Measurements from ENCODE around the gene COL4A3. TPM values are rescaled to one million over a fixed set of nuclear protein-coding genes. Genes with fewer than 3 reads are reported as not detected.

Gene COL4A3
- total RNA-seq, 1 donor from 2014 or later, result not detected

DNA sequence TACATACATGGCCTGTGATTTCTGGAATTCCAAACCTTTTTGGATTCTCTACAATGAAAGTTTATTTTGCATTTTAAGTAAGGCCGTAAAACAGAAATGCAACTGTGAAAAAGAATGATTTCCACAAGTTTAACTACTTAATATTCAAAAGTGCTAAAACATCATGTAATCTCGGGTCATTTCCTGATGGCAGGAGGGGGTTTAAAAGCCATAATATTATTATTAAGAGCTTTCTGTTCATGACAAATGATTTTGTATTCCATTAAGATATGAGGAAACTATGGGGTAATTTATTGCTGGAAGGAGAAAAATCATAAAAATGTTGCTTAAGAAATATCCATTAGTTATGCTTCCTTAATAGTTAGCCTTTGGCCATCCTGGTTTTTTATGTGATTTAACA, 65.7 kb downstream of the COL4A3 start:
- H3K4me1 Mint-ChIP-seq (ENCODE audit: low read depth, unreplicated experiment), result no peaks in the 10 kb centered on the region
- H3K27ac Mint-ChIP-seq (ENCODE audit: unreplicated experiment), result no peak overlapping the region
- Histone ChIP-seq H3K9me3 (ENCODE audit: insufficient read depth, low read depth, low read length) (no peaks in the 10 kb centered on the region), H2AFZ (ENCODE audit: low read depth, low read length) (no peak overlapping the region), H3K36me3 (ENCODE audit: insufficient read depth, low read length) (no peaks in the 10 kb centered on the region), H3K4me3 (ENCODE audit: insufficient read depth, low read depth, low read length) (no peak overlapping the region), H3K9ac (ENCODE audit: low read length) (no peak overlapping the region), H3K4me1 (ENCODE audit: insufficient read depth, low read length) (no peaks in the 10 kb centered on the region), H3K79me2 (ENCODE audit: insufficient read depth, low read length) (no peaks in the 10 kb centered on the region), H3K27me3 (ENCODE audit: insufficient read depth, low read length) (no peaks in the 10 kb centered on the region), H3K27ac (ENCODE audit: low read depth, low read length) (no peak overlapping the region), H4K20me1 (ENCODE audit: insufficient read depth, low read length) (no peaks in the 10 kb centered on the region), H3K4me2 (ENCODE audit: low read length) (no peak overlapping the region)
- no peaks in the 10 kb centered on the region for H3K9me3 Mint-ChIP-seq (ENCODE audit: unreplicated experiment)
- H3K36me3 Mint-ChIP-seq (ENCODE audit: low read depth, unreplicated experiment), result no peaks in the 10 kb centered on the region
- no peak overlapping the region for H3K4me3 Mint-ChIP-seq (ENCODE audit: unreplicated experiment)
- FAIRE-seq (no peak), DNase-seq (ENCODE audit: low read depth) (no peak)
- H3K27me3 Mint-ChIP-seq (ENCODE audit: low read depth, unreplicated experiment), result no peaks in the 10 kb centered on the region
- TF ChIP-seq, protein P1, sequence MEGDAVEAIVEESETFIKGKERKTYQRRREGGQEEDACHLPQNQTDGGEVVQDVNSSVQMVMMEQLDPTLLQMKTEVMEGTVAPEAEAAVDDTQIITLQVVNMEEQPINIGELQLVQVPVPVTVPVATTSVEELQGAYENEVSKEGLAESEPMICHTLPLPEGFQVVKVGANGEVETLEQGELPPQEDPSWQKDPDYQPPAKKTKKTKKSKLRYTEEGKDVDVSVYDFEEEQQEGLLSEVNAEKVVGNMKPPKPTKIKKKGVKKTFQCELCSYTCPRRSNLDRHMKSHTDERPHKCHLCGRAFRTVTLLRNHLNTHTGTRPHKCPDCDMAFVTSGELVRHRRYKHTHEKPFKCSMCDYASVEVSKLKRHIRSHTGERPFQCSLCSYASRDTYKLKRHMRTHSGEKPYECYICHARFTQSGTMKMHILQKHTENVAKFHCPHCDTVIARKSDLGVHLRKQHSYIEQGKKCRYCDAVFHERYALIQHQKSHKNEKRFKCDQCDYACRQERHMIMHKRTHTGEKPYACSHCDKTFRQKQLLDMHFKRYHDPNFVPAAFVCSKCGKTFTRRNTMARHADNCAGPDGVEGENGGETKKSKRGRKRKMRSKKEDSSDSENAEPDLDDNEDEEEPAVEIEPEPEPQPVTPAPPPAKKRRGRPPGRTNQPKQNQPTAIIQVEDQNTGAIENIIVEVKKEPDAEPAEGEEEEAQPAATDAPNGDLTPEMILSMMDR (IDR thresholded peaks at IDR 0.05; ENCODE audit: insufficient read depth, low read depth, low read length), result no peak
- no peak for TF ChIP-seq EZH2 (IDR thresholded peaks at IDR 0.05; ENCODE audit: insufficient read depth, low read length)

DNA sequence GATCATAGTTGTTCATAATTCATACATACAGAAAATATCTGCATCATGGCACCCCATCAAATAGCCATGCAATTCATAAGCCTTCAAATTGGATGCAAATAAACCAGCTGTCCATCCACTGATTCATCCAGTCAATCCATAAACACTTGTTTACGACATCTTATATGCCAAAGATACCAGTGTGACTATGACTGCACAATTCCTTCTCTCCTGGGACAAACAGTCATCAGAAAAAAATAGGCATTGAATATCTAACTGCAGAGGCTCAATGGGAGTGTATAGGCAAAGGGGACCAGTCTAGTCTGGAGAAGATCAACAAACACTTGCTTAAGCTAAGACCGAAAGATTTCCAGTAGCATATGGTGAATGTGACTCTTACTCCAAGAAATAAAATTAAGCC, 70.0 kb downstream of the COL4A3 start:
- H3K27me3 ChIP-seq (ENCODE audit: insufficient read depth, low read length), result peaks cover under 1% of the 10 kb centered on the region
- Mint-ChIP-seq H3K4me1 (ENCODE audit: low read depth, unreplicated experiment) (no peaks in the 10 kb centered on the region), H3K27ac (ENCODE audit: unreplicated experiment) (no peak overlapping the region), H3K4me3 (ENCODE audit: unreplicated experiment) (no peak overlapping the region), H3K27me3 (ENCODE audit: low read depth, unreplicated experiment) (no peaks in the 10 kb centered on the region), H3K36me3 (ENCODE audit: low read depth, unreplicated experiment) (no peaks in the 10 kb centered on the region), H3K9me3 (ENCODE audit: unreplicated experiment) (no peaks in the 10 kb centered on the region)
- no peaks in the 10 kb centered on the region for H3K36me3 ChIP-seq (ENCODE audit: insufficient read depth, low read length)
- H2AFZ ChIP-seq (ENCODE audit: low read depth, low read length), result no peak overlapping the region
- H3K4me3 ChIP-seq (ENCODE audit: insufficient read depth, low read depth, low read length), result no peak overlapping the region
- H3K4me2 ChIP-seq (ENCODE audit: low read length), result no peak overlapping the region
- DNase-seq (ENCODE audit: low read depth) (no peak), FAIRE-seq (no peak)
- TF ChIP-seq, protein P1 (IDR thresholded peaks at IDR 0.05; ENCODE audit: insufficient read depth, low read depth, low read length), result no peak
- TF ChIP-seq EZH2 (IDR thresholded peaks at IDR 0.05; ENCODE audit: insufficient read depth, low read length), result no peak
- H3K79me2 ChIP-seq (ENCODE audit: insufficient read depth, low read length), result no peaks in the 10 kb centered on the region
- no peak overlapping the region for H3K9ac ChIP-seq (ENCODE audit: low read length)
- no peak overlapping the region for H3K27ac ChIP-seq (ENCODE audit: low read depth, low read length)
- H4K20me1 ChIP-seq (ENCODE audit: insufficient read depth, low read length), result no peaks in the 10 kb centered on the region
- H3K9me3 ChIP-seq (ENCODE audit: insufficient read depth, low read depth, low read length), result no peaks in the 10 kb centered on the region
- no peaks in the 10 kb centered on the region for H3K4me1 ChIP-seq (ENCODE audit: insufficient read depth, low read length)

DNA sequence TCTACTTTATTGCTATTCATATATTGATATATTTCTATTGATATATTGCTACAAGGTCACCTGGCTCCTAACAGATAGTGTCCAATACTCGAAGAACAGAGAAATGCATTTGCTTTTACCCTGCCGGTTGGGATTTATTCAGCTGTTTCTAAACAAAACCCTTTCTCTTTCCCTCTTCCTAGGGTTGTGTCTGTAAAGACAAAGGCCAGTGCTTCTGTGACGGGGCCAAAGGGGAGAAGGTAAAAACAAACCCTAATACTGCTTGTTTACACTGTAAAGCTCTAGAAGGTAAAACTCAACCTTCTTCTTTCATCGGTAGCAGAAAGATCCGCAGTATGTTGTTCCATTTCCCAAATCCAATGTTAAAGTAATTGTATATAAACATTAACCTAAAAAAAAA, 73.4 kb downstream of the COL4A3 start:
- TF ChIP-seq, protein P1 (IDR thresholded peaks at IDR 0.05; ENCODE audit: insufficient read depth, low read depth, low read length), result no peak
- no peak for TF ChIP-seq EZH2 (IDR thresholded peaks at IDR 0.05; ENCODE audit: insufficient read depth, low read length)
- peaks cover 5% of the 10 kb centered on the region for H3K27me3 ChIP-seq (ENCODE audit: insufficient read depth, low read length)
- H3K4me3 ChIP-seq (ENCODE audit: insufficient read depth, low read depth, low read length), result no peak overlapping the region
- no peaks in the 10 kb centered on the region for H3K9me3 Mint-ChIP-seq (ENCODE audit: unreplicated experiment)
- H3K27ac ChIP-seq (ENCODE audit: low read depth, low read length), result no peak overlapping the region
- no peaks in the 10 kb centered on the region for H3K4me1 Mint-ChIP-seq (ENCODE audit: low read depth, unreplicated experiment)
- no peaks in the 10 kb centered on the region for H3K4me1 ChIP-seq (ENCODE audit: insufficient read depth, low read length)
- no peaks in the 10 kb centered on the region for H4K20me1 ChIP-seq (ENCODE audit: insufficient read depth, low read length)
- H3K27me3 Mint-ChIP-seq (ENCODE audit: low read depth, unreplicated experiment), result no peaks in the 10 kb centered on the region
- H3K4me2 ChIP-seq (ENCODE audit: low read length), result no peak overlapping the region
- DNase-seq (ENCODE audit: low read depth), result no peak
- H3K36me3 Mint-ChIP-seq (ENCODE audit: low read depth, unreplicated experiment), result no peaks in the 10 kb centered on the region
- H3K9me3 ChIP-seq (ENCODE audit: insufficient read depth, low read depth, low read length), result no peaks in the 10 kb centered on the region
- no peak overlapping the region for H3K27ac Mint-ChIP-seq (ENCODE audit: unreplicated experiment)
- no peak for FAIRE-seq
- no peak overlapping the region for H3K9ac ChIP-seq (ENCODE audit: low read length)
- H2AFZ ChIP-seq (ENCODE audit: low read depth, low read length), result no peak overlapping the region
- no peak overlapping the region for H3K4me3 Mint-ChIP-seq (ENCODE audit: unreplicated experiment)
- no peaks in the 10 kb centered on the region for H3K36me3 ChIP-seq (ENCODE audit: insufficient read depth, low read length)
- no peaks in the 10 kb centered on the region for H3K79me2 ChIP-seq (ENCODE audit: insufficient read depth, low read length)
